Cardiac fibroblast (primary cell): ENCODE results near the gene SF3A1.

Source experiments
- DNase-seq, 2 donors: peaks; one replicate each; pipeline versions ENCODE4 v3.0.0 to v3.0.0-alpha.2; 2010; ENCODE audit warnings: low read depth in 2 of 2
- H3K4me3 ChIP-seq, 2 donors: replicated peaks in 1 of 2; 1 replicate in 1 of 2; 2 replicates in 1 of 2; pipeline ENCODE4 v1.5.1; 2011; ENCODE audit warnings: low read depth in 2 of 2, low read length in 2 of 2, mild to moderate bottlenecking in 2 of 2, moderate library complexity in 1 of 2
- CTCF ChIP-seq: IDR thresholded peaks from one replicate; pipeline ENCODE4 v1.5.1; 2011; ENCODE audit warnings: low read depth, mild to moderate bottlenecking, low read length, inconsistent platforms

SF3A1 gene

GRCh38 chr22:30372915-30373314 is 16.2 kb upstream of the SF3A1 start:
- no peak for TF ChIP-seq CTCF
- no peak overlapping the region for H3K4me3 ChIP-seq
- DNase-seq: no peak

- no peak for DNase-seq
- no peak overlapping the region for H3K4me3 ChIP-seq
- TF ChIP-seq CTCF: no peak
Observed at GRCh38 chr22:30371981-30372380, 15.3 kb upstream of the SF3A1 start.

- DNase-seq: no peak
- TF ChIP-seq CTCF: no peak
- no peak overlapping the region for H3K4me3 ChIP-seq
Observed at GRCh38 chr22:30371321-30371720, 14.6 kb upstream of the SF3A1 start.

GRCh38 chr22:30370641-30371230 is 14.0 kb upstream of the SF3A1 start:
- no peak overlapping the region for H3K4me3 ChIP-seq
- no peak for TF ChIP-seq CTCF
- DNase-seq: no peak

GRCh38 chr22:30368420-30368819 is 11.7 kb upstream of the SF3A1 start:
- H3K4me3 ChIP-seq: no peak overlapping the region
- DNase-seq: no peak
- TF ChIP-seq CTCF: no peak

- no peak for TF ChIP-seq CTCF
- DNase-seq: no peak
- no peak overlapping the region for H3K4me3 ChIP-seq
Observed at GRCh38 chr22:30365891-30366290, 9.2 kb upstream of the SF3A1 start.

- no peak for TF ChIP-seq CTCF
- H3K4me3 ChIP-seq: no peak overlapping the region
- DNase-seq: no peak
Observed at GRCh38 chr22:30362651-30363281, 6.1 kb upstream of the SF3A1 start.
